ENCODE measurements around the gene PODXL2.

Gene PODXL2

GRCh38 chr3:127628426-127628787 lies 578 bp upstream of the PODXL2 start:
- no peak for DNase-seq (ENCODE audit: low read depth in 2 of 2)

- no peak for DNase-seq (ENCODE audit: low read depth in 2 of 2)
Measured at GRCh38 chr3:127629467-127630403, 750 bp downstream of the PODXL2 start.

DNA sequence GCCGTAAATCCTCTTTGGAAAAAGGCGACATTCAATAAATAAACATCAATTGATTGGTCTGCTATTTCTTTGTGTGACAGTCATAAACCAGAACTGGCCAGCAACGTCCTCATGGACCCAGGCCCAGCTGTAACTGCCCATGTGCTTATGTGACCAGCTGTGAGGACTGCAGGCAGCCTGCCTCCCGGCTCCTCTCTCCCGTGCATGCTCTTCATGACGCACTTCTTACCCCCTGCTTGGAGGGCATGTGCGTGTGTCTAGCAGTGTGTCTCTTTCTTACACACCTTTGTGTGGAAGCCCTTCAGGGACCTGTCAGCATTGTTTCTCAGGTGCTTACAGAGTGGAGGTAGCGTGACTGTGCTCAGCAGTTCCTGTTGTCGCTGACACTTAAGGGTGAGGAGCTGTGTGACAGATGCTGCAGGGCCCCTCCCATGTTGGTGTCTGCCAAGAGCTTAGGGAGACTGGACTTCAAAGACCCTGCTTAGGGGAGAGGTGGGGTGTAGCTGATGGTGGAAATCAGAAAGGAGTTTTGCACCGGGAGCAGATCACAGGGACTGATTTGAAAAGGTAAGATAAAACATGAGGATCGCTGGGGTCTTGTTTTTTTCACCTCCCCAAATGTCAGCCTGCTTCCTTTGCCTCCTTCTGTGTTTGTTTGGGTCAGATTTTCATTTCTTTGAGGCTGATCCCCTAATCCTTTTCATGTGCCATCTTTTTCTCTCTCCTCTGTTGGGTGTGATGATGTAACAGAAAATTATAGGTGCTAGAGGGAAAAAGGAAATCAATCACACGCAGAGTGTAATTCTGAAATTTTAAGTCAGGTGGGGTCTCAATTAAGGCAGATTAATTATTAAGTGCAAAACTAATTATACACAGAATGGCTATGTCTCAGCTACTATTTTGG lies 2.1 kb downstream of the PODXL2 start:
- no peak for DNase-seq (ENCODE audit: low read depth in 2 of 2)

- no peak for DNase-seq (ENCODE audit: low read depth in 2 of 2)
Measured at GRCh38 chr3:127632035-127632820, 3.2 kb downstream of the PODXL2 start.

GRCh38 chr3:127634653-127635052 lies 5.7 kb downstream of the PODXL2 start:
- DNase-seq (ENCODE audit: low read depth in 2 of 2): no peak

GRCh38 chr3:127637546-127637945 lies 8.6 kb downstream of the PODXL2 start:
- DNase-seq (ENCODE audit: low read depth in 2 of 2): no peak

DNA sequence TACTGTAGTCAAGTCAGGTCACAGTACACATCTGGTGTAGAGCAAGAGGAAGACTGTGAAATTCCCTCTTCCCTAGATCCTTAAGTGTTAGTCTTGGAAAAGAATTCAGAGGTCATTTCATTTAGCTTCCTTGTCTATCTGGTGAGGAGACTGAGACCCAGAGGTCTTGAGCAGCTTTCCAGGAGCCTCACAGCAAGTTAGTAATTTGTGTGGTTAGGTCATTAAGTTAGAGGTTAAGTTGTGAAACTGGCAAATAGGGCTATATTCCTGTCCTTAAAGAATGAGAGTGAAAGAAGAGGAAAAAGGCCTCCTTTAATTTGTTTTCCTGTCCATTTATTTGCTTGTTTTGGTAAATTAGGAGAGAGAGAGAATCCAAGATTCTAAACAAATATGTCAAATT lies 9.0 kb downstream of the PODXL2 start:
- no peak for DNase-seq (ENCODE audit: low read depth in 2 of 2)

DNA sequence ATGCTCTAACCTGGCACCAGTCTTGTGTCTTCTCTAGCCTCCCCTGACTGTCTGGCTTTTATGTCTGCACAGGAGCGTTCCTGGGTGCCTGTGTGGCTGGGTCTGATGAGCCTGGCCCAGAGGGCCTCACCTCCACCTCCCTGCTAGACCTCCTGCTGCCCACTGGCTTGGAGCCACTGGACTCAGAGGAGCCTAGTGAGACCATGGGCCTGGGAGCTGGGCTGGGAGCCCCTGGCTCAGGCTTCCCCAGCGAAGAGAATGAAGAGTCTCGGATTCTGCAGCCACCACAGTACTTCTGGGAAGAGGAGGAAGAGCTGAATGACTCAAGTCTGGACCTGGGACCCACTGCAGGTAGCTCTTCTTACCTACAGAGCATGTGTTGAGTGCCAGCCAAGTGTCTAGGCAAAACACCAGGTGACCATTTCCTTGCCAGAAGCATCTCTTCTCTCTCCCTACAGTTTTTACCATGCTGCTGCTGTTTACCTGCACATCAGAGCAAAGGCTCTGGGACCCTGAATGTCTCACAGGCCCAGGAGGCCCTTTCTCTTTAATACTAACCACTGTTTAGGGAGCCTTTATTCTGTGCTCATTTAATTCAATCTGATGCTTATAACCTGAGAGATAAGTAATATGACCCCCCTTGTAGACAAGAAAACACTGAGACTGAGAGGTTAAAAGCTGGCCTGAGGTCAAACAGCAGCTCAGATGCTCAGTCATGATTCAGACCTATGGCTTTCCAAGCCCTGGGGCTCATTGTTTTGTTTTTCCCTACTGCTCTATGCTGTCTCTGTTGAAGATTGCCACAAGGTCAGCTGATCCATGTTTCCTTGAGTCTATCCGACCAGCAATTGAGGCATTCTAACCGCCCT lies 10.4 kb downstream of the PODXL2 start:
- DNase-seq (ENCODE audit: low read depth in 2 of 2): no peak

DNA sequence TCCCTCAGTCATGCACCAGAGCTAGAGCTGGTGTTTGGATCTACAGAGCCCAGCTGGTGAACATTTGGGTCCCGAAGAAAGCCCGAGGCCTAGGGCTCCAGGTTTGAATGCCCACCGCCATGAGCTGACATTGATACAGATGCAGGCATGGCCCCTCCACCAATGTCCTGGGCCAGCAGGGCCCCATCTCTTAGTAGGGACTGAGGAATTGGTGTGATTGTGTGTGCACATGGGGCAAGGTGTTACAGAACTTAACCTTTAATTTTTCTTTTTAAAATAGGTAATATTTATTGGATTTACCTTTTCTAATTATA lies 11.0 kb downstream of the PODXL2 start:
- no peak for DNase-seq (ENCODE audit: low read depth in 2 of 2)

DNA sequence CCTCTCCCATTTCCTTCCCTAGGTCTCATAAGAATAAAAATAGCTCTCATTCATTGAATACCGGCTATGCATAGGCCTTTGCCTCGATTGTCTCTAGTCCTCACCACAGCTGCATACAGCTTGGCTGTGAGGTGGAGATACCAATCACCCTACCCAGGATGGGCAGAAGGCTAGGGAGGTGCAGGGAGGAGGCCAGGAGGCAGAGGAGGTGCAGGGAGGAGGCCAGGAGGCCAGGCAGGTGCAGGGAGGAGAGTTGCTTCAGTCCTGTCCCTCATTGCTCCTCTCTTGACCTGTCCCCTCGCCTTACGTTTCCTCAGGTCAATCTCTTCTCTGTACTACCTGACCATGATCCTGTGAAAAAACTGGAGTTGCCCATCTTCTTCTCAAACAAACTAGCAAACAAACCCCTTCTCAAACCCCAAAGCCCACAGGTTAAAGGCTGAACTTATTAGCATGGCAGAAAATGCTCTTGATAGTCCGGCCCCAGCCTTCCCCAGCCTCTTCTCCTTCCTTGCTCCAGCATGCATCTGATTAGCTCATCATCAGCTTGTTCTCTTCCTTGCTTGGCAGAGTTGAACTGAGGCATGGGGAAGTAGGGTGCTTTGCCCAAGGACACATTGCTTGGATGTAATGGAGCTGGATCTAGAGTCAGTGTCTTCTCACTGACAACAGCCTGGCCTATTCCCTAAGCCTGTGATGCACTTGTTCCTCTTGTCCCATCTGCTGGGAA lies 15.8 kb downstream of the PODXL2 start:
- no peak for DNase-seq (ENCODE audit: low read depth in 2 of 2)

- DNase-seq (ENCODE audit: low read depth in 2 of 2): no peak
Measured at GRCh38 chr3:127645371-127646015, 16.5 kb downstream of the PODXL2 start.

GRCh38 chr3:127646501-127647046 lies 17.6 kb downstream of the PODXL2 start:
- DNase-seq (ENCODE audit: low read depth in 2 of 2): no peak

DNA sequence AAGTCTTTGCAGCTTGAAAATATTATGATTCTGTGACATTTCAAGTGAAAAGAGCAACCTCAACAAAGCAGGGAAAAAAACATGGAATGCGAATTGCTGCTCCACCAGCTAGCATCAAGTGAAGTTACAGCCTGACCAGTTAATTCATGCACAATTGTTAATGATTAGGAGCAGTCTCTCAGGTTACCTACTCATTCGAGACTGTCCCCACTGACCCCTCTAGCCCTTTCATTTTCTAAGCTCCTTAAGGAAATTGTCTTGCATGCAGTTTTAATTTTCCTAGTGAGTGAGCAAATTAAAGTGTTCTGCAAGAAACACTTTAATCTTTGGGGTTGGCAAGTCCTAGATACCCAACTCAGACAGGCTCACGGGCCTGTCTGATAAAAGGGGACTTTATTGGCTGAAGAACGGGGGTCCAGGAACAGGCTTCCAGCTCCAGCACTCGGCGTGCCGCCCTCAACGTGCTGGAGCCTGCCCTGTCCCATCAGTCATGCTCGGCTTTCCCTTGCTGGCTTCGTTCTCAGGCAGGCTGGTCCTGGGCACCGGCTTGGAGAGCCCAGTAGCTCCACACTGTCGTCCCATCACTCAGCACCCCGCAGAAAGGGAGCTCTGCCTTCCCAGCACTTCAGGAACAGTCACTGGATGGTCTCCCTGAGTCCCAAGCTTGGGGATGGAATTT lies 18.3 kb downstream of the PODXL2 start:
- DNase-seq (ENCODE audit: low read depth in 2 of 2): no peak

GRCh38 chr3:127647845-127648204 lies 18.8 kb downstream of the PODXL2 start:
- DNase-seq (ENCODE audit: low read depth in 2 of 2): no peak

DNA sequence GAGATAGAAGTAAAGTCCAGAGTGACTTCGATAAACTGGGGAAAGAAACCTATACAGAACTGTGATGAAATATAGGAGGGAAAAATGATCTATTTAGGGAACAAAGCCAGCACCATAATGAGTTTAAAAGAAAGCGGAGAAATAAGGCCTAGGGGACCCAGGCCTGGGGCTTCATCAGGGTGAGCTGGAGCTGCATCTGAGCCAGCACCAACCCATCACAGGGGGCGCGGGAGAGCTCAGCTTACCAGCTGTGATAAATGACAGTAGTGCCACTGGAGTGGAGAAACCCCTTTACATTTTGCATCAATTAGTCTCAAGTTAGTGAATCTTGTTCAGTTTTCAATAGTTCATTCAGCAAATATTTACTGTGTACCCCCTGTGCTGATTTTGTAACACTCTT lies 21.3 kb downstream of the PODXL2 start:
- no peak for DNase-seq (ENCODE audit: low read depth in 2 of 2)

DNA sequence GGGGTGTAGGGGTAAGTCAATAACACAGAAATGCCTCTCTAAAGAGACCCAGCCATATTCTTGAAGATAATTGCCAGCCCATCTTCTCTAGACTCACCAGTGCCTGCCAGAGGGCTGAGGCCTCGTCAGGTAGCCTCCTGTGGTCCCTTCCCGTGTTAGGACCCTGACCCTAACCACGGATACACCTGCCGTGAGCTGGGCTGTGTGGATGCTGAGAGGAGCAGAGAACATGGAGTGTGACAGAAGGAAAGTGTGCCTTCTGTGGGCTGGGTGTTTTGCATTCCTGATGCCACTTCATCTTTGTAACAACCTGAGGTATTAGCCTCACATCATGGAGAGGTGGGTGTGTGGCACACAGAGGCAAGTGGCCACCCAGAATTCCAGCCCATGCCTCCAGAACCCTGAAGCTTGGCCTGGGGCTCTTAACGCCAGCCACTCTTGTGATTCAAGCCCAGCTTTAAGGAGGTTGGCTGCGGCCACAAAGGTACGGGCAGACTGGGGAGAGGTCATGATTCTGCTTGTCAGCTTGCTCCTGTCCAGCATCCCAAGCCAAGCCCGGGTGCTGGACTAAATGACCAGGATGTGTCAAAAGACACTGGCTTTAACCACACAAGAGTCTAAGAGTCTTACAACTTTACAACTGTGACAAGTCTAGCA lies 22.7 kb downstream of the PODXL2 start:
- no peak for DNase-seq (ENCODE audit: low read depth in 2 of 2)

DNA sequence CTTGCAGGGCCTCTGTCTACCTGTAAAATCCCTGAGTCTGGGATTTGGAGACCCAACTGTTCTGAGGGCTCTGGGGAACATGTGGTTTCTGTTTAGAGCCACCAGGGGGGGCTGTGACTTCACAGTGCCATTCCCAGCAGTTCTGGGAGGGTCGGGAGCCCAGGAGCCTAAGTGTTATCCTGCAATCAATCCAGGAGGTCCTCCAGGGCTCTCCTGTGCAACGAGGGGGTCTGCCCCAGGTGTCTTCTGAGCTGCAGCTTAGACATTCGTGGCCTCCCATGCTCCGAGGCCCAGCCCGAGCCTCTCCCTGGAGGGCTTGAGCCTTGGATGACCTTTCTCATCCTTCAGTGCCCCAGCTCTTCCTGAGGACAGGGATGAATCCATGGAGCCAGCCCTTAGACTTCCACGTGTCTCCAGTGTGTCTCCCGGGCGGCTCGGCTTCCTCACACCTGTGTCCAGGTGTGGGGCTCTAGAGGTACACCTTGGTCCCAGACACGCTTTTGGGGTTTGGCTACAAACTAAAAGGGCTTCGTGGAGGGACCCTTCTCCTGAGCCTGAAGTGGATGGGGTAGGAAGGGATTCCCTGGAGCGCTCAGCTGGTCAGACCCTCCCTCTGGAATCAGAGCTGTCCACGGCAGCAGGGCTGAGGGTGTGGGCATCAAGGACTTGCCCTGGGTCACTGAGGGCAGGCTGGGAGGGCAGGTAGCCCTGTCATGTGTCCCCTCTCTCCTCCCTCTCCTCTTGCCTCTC lies 23.4 kb downstream of the PODXL2 start:
- DNase-seq (ENCODE audit: low read depth in 2 of 2): no peak

DNA sequence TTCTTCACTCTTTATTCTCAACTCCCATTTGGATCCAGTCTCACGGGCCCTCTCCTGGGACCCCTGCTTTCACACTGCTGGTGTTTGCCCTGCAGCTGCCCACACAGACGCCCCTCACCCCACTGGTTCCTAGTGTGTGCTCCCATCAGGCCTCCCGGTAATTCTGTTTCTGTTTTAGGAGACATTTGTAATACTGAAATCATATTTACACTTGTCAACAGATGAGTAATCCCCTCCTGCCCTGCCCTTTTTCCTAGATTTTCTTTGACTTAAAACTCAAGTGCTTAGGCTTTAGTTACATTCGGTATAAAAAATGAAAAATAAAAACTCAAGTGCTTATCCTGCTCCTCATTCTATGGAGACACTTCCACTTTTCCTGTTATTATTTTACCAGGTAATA lies 25.4 kb downstream of the PODXL2 start:
- no peak for DNase-seq (ENCODE audit: low read depth in 2 of 2)

Measured in fibroblast of skin of left biceps (primary cell).